Measurements from ENCODE around the gene MOK. TPM values are rescaled to one million over a fixed set of nuclear protein-coding genes. Genes with fewer than 3 reads are reported as not detected.

The MOK gene
- total RNA-seq, 1 experiment from 2014 or later = 107 TPM

DNA sequence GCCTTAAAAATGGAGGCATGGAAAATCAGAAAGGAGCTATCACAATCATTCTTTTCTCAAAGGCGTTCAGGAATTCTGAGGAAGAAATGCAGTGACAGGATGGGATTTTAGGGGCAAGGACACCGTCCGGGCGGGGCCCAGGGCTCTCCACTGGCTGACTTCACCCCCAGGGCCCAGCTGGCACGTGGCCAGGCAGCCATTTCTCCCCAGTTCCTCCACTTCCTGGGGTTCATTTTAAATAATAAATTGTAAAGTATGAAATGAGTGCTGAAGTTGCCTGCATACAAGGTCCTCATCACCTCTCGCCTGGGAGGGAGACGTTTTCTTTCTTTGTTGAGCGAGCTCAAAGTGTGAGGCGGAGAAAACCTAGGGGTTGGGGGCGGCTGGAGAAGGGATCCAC, 91.5 kb downstream of the MOK start:
- intact Hi-C loops (cut with micrococcal nuclease; ENCODE audit: unreplicated experiment) = no loop called here
- H3K4me3 Mint-ChIP-seq (ENCODE audit: low read depth, unreplicated experiment) = no peak overlapping the region
- H3K27me3 Mint-ChIP-seq (ENCODE audit: unreplicated experiment) = no peaks in the 10 kb centered on the region
- no peaks in the 10 kb centered on the region for H3K4me1 Mint-ChIP-seq (ENCODE audit: low read depth, unreplicated experiment)
- no peak overlapping the region for H3K27ac Mint-ChIP-seq (ENCODE audit: unreplicated experiment)
- DNase-seq = no peak
- no peaks in the 10 kb centered on the region for H3K9me3 Mint-ChIP-seq (ENCODE audit: low read depth, unreplicated experiment)
- no TSS peak for BruUV-seq (replicated peaks)
- TF ChIP-seq, protein P1, sequence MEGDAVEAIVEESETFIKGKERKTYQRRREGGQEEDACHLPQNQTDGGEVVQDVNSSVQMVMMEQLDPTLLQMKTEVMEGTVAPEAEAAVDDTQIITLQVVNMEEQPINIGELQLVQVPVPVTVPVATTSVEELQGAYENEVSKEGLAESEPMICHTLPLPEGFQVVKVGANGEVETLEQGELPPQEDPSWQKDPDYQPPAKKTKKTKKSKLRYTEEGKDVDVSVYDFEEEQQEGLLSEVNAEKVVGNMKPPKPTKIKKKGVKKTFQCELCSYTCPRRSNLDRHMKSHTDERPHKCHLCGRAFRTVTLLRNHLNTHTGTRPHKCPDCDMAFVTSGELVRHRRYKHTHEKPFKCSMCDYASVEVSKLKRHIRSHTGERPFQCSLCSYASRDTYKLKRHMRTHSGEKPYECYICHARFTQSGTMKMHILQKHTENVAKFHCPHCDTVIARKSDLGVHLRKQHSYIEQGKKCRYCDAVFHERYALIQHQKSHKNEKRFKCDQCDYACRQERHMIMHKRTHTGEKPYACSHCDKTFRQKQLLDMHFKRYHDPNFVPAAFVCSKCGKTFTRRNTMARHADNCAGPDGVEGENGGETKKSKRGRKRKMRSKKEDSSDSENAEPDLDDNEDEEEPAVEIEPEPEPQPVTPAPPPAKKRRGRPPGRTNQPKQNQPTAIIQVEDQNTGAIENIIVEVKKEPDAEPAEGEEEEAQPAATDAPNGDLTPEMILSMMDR (IDR thresholded peaks at IDR 0.05; ENCODE audit: unreplicated experiment) = no peak
- CTCF ChIA-PET = interaction anchor here (0.9 kb wide), 1 partner anchor 100 kb away, joined by 4 read pairs; no protein-coding TSS in a partner anchor
- peaks cover 41% of the 10 kb centered on the region for H3K36me3 Mint-ChIP-seq (ENCODE audit: insufficient read depth, unreplicated experiment)

DNA sequence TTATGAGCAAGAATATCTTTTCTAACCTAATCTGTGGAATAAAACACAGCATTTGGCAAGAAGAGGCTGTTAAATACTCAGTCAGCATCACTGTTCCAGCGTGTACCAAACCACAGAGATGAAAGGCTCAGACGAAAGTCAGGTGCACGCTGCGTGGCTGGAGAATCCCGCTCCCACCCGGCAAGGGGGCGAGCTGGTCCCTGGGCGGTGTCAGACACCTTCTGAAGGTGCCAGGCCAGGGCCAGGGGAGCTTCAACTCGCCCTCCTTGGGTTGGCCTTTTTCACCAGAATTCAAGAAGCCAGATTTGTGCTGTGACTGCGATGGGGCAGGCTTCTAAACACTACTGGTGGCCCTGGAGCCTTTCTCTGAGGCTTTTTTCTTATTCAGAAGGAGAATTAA, 92.1 kb downstream of the MOK start:
- H3K36me3 Mint-ChIP-seq (ENCODE audit: insufficient read depth, unreplicated experiment) = peaks cover 43% of the 10 kb centered on the region
- no peaks in the 10 kb centered on the region for H3K27me3 Mint-ChIP-seq (ENCODE audit: unreplicated experiment)
- H3K9me3 Mint-ChIP-seq (ENCODE audit: low read depth, unreplicated experiment) = no peaks in the 10 kb centered on the region
- DNase-seq = no peak
- intact Hi-C loops (cut with micrococcal nuclease; ENCODE audit: unreplicated experiment) = no loop called here
- TF ChIP-seq, protein P1 (IDR thresholded peaks at IDR 0.05; ENCODE audit: unreplicated experiment) = no peak
- CTCF ChIA-PET = interaction anchor here (0.9 kb wide), 1 partner anchor 101 kb away, joined by 4 read pairs; no protein-coding TSS in a partner anchor
- H3K4me3 Mint-ChIP-seq (ENCODE audit: low read depth, unreplicated experiment) = no peak overlapping the region
- H3K4me1 Mint-ChIP-seq (ENCODE audit: low read depth, unreplicated experiment) = no peaks in the 10 kb centered on the region
- no peak overlapping the region for H3K27ac Mint-ChIP-seq (ENCODE audit: unreplicated experiment)
- BruUV-seq (replicated peaks) = no TSS peak

DNA sequence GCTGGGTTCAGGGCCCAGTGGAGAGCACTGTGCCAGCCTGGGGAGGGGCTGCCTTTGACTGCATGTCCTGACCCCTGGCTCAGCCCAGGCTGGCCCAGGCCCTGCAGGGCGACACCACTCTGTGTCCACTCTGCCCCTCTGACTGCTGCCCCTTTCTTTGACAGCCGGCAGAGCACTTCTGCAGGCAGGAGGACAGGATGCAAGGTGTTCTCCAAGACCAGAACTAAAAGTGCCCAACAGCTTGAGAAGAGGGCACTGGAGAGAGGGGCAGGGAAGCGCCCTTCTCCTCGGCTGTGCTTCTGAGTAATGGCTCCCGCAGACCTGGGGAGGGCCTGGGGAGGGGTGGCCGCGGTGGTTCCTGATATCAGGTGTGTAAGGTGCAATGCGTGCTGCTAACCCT, 92.6 kb downstream of the MOK start:
- BruUV-seq (replicated peaks) = no TSS peak
- no peak overlapping the region for H3K4me3 Mint-ChIP-seq (ENCODE audit: low read depth, unreplicated experiment)
- intact Hi-C loops (cut with micrococcal nuclease; ENCODE audit: unreplicated experiment) = no loop called here
- TF ChIP-seq, protein P1 (IDR thresholded peaks at IDR 0.05; ENCODE audit: unreplicated experiment) = no peak
- no peaks in the 10 kb centered on the region for H3K27me3 Mint-ChIP-seq (ENCODE audit: unreplicated experiment)
- no peaks in the 10 kb centered on the region for H3K4me1 Mint-ChIP-seq (ENCODE audit: low read depth, unreplicated experiment)
- no peak for DNase-seq
- H3K27ac Mint-ChIP-seq (ENCODE audit: unreplicated experiment) = no peak overlapping the region
- CTCF ChIA-PET = no interaction called here
- peaks cover 39% of the 10 kb centered on the region for H3K36me3 Mint-ChIP-seq (ENCODE audit: insufficient read depth, unreplicated experiment)
- no peaks in the 10 kb centered on the region for H3K9me3 Mint-ChIP-seq (ENCODE audit: low read depth, unreplicated experiment)

DNA sequence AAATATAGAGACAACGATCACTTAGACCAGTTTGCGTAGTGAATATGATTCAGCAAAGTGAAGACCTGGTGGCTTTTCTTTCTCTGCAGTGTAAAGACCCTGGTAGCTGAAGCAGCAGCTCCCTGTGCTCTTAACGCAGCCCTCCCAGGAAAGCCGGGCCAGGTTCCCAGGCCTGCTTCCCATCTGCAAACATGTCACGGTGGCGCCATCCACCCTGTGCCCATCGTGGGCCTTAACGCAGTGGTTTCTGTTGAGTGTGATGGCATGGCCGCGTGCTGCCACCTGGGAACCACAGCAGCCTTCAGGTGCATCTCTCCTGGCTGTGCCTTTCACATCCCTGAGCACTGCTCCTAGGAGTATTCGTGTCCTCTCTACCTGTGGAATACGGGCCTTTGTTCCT, 93.7 kb downstream of the MOK start:
- no TSS peak for BruUV-seq (replicated peaks)
- Mint-ChIP-seq H3K27me3 (ENCODE audit: unreplicated experiment) (no peaks in the 10 kb centered on the region), H3K27ac (ENCODE audit: unreplicated experiment) (no peak overlapping the region), H3K36me3 (ENCODE audit: insufficient read depth, unreplicated experiment) (peaks cover 47% of the 10 kb centered on the region), H3K9me3 (ENCODE audit: low read depth, unreplicated experiment) (no peaks in the 10 kb centered on the region), H3K4me3 (ENCODE audit: low read depth, unreplicated experiment) (no peak overlapping the region), H3K4me1 (ENCODE audit: low read depth, unreplicated experiment) (no peaks in the 10 kb centered on the region)
- CTCF ChIA-PET = no interaction called here
- intact Hi-C loops (cut with micrococcal nuclease; ENCODE audit: unreplicated experiment) = no loop called here
- TF ChIP-seq, protein P1 (IDR thresholded peaks at IDR 0.05; ENCODE audit: unreplicated experiment) = no peak
- no peak for DNase-seq
